ENCODE results near the gene RETREG3. TPM values are rescaled to one million over a fixed set of nuclear protein-coding genes. Genes with fewer than 3 reads are reported as not detected.

The RETREG3 gene
- total and polyA plus RNA-seq, 2 of the 13 experiments (the other 11 are each of a cell fraction or from before 2014, with no cell fraction given), result 47.0 to 55.8 TPM

DNA sequence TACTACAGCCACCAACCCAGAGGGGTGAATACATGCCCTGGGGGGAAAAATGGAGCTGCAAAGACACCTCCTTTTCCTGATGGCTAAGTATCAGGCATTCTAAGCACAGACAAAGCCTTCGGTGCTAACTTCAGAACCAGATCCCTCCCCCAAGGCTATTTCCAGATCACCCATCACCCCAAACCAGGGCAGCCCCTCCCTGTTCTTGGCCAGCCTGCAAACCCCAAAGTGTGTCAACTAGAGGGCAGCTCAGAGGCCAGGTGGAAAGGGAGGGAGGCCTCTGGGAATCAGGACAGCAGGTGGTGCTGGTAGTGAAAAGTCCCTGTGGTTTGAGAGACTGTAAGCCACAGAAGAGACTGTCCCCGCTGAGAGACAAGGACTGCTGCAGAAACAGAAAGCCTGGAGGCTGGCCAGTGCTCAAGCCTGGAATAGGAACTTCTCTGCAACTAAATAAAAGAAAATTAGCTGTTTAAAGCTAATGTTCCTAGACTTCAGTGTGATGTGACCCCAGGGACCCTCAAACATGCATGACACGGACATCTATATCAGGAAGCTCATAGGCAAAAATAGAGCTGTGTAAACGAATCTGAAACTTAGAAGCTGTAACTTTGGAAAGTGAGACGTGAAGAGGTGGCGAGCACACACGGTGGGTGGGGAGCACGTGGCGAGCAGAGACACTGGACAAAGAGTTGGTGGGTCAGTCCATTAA, 9.4 kb upstream of the RETREG3 start (continued):
- TF ChIP-seq ZNF350 (CRISPR knock-in tag; IDR thresholded peaks at IDR 0.05; ENCODE audit: borderline replicate concordance, low read depth) (no peak), ZNF83 (CRISPR knock-in tag; IDR thresholded peaks at IDR 0.05; ENCODE audit: borderline replicate concordance) (no peak), TBX3 (IDR thresholded peaks at IDR 0.05; ENCODE audit: borderline replicate concordance) (no peak), ZNF7 (CRISPR knock-in tag; IDR thresholded peaks at IDR 0.05) (no peak), SCMH1 (CRISPR knock-in tag; IDR thresholded peaks at IDR 0.05; ENCODE audit: borderline replicate concordance) (no peak), ZNF720 (CRISPR knock-in tag; IDR thresholded peaks at IDR 0.05) (no peak), ZNF644 (CRISPR knock-in tag; IDR thresholded peaks at IDR 0.05; ENCODE audit: low read depth) (no peak), ZNF292 (CRISPR knock-in tag; IDR thresholded peaks at IDR 0.05; ENCODE audit: borderline replicate concordance, low read depth) (no peak; the same call in 1 of the 2 replicates), ZNF878 (CRISPR knock-in tag; IDR thresholded peaks at IDR 0.05) (no peak), ZNF839 (CRISPR knock-in tag; IDR thresholded peaks at IDR 0.05; ENCODE audit: borderline replicate concordance) (no peak), CHCHD3 (CRISPR knock-in tag; IDR thresholded peaks at IDR 0.05) (no peak), NBN (conservative IDR thresholded peaks at IDR 0.05) (no peak), ZNF451 (CRISPR knock-in tag; IDR thresholded peaks at IDR 0.05) (0 out of 2 replicates have a peak, but pooled peaks have one; percentile 32), ZFYVE20 (CRISPR knock-in tag; IDR thresholded peaks at IDR 0.05; ENCODE audit: borderline replicate concordance, low read depth) (no peak), ZNF3 (CRISPR knock-in tag; IDR thresholded peaks at IDR 0.05) (no peak), GABPB1 (CRISPR knock-in tag; IDR thresholded peaks at IDR 0.05) (no peak; the same call in 1 of the 2 replicates), ZNF253 (CRISPR knock-in tag; IDR thresholded peaks at IDR 0.05; ENCODE audit: borderline replicate concordance) (no peak), CCDC6 (CRISPR knock-in tag; IDR thresholded peaks at IDR 0.05) (0 out of 2 replicates have a peak, but pooled peaks have one; percentile 75), ZNF598 (CRISPR knock-in tag; IDR thresholded peaks at IDR 0.05; ENCODE audit: borderline replicate concordance) (no peak), POGZ (CRISPR knock-in tag; IDR thresholded peaks at IDR 0.05) (no peak), CHD2 (IDR thresholded peaks at IDR 0.05; ENCODE audit: low read depth, low read length) (no peak), HNRNPL (IDR thresholded peaks at IDR 0.05; ENCODE audit: low read depth, low read length) (no peak), ZNF276 (CRISPR knock-in tag; IDR thresholded peaks at IDR 0.05; ENCODE audit: low read depth) (no peak; the same call in 1 of the 2 replicates), ZNF513 (CRISPR knock-in tag; conservative IDR thresholded peaks at IDR 0.05) (no peak), THRA (CRISPR knock-in tag; IDR thresholded peaks at IDR 0.05; ENCODE audit: borderline replicate concordance) (peak; percentile 49; the same call in 1 of the 2 replicates), PHF5A (CRISPR knock-in tag; IDR thresholded peaks at IDR 0.05; ENCODE audit: low read depth, unreplicated experiment) (peak; percentile 76)
- TF ChIP-seq, protein P1, sequence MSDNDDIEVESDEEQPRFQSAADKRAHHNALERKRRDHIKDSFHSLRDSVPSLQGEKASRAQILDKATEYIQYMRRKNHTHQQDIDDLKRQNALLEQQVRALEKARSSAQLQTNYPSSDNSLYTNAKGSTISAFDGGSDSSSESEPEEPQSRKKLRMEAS (IDR thresholded peaks at IDR 0.05), result peak; percentile 63; the same call in 1 of the 2 replicates

All from HepG2 (cell line).